ENCODE data around the gene BNC2. TPM values are rescaled to one million over a fixed set of nuclear protein-coding genes. Genes with fewer than 3 reads are reported as not detected.

Gene BNC2
- total and polyA plus RNA-seq, 2 of the 4 experiments (the other 2 are of a cell fraction), result 15.5 to 45.2 TPM

- Histone ChIP-seq H2BK20ac (ENCODE audit: low read depth, low read length) (peak overlapping the region; percentile 97), H3K36me3 (ENCODE audit: control insufficient read depth, insufficient read depth, low read length) (peaks cover 3% of the 10 kb centered on the region; the same call in 1 of the 2 replicates), H2BK5ac (ENCODE audit: low read depth, low read length, poor library complexity, severe bottlenecking) (peak overlapping the region; percentile 100), H3K79me1 (ENCODE audit: low read depth in 1 of 2, low read length in 2 of 2) (peaks cover 20 to 52% of the 10 kb centered on the region in 2 experiments), H3K14ac (replicated peaks; ENCODE audit: low read depth, low read length) (peak overlapping the region; percentile 45; the same call in 1 of the 2 replicates), H3K27me3 (ENCODE audit: control insufficient read depth, insufficient read depth, low read length) (no peaks in the 10 kb centered on the region), H3K9me3 (ENCODE audit: control insufficient read depth, insufficient read depth, low read length) (no peaks in the 10 kb centered on the region), H3K9me1 (ENCODE audit: insufficient read depth, low read length) (peaks cover 13% of the 10 kb centered on the region), H2AK9ac (replicated peaks; ENCODE audit: low read depth, low read length, poor library complexity) (peak overlapping the region; percentile 31), H3K23ac (ENCODE audit: low read depth, low read length) (peak overlapping the region; percentile 98), H3K56ac (ENCODE audit: extremely low read depth, insufficient read depth, low read length) (peak overlapping the region; percentile 100), H2AFZ (replicated peaks; ENCODE audit: low read length, poor library complexity) (peak overlapping the region; percentile 81), H2BK120ac (ENCODE audit: low read depth, low read length) (peak overlapping the region; percentile 99), H4K8ac (ENCODE audit: low read depth in 2 of 2, low read length in 2 of 2) (peak overlapping the region; percentile 93 to 98; a peak in 2 of 4 replicates), H3K4me1 (ENCODE audit: control insufficient read depth, insufficient read depth, low read length) (peaks cover 22% of the 10 kb centered on the region), H3K4me2 (ENCODE audit: low read depth, low read length) (peak overlapping the region; percentile 93), H3K4ac (ENCODE audit: low read depth, low read length) (peak overlapping the region; percentile 98), H4K91ac (ENCODE audit: insufficient read depth, low read depth, low read length) (peak overlapping the region; percentile 98), H3K18ac (ENCODE audit: low read depth, low read length) (peak overlapping the region; percentile 89), H2BK15ac (ENCODE audit: low read depth, low read length) (peak overlapping the region; percentile 9; the same call in 1 of the 3 replicates), H3K4me3 (ENCODE audit: insufficient read depth, low read depth, low read length) (peak overlapping the region; percentile 42), H3K27ac (ENCODE audit: insufficient read depth, low read length) (peak overlapping the region; percentile 99), H4K5ac (ENCODE audit: low read depth, low read length) (peak overlapping the region; percentile 83), H2AK5ac (ENCODE audit: low read depth, low read length) (peak overlapping the region; percentile 6; the same call in 1 of the 2 replicates), H3K9ac (ENCODE audit: low read depth, low read length) (peak overlapping the region; percentile 91), H4K20me1 (ENCODE audit: insufficient read depth, low read length) (no peaks in the 10 kb centered on the region)
- POLR2A ChIA-PET (ENCODE audit: unreplicated experiment), result interaction anchor here (0.6 to 0.9 kb wide), 3 partner anchors 59 to 117 kb away, joined by 3 to 8 read pairs (median 5); no protein-coding TSS in a partner anchor
- WGBS, 2 experiments (ENCODE audit: extremely low coverage in 2 of 2, insufficient read length in 1 of 2), result 0% methylated on average over 4 of the region's 9 CpGs; no CpG with 5 or more reads in 1 of the 2 experiments
- in situ Hi-C loops (cut with MboI; ENCODE audit: low sequenced_read_pairs), result no loop called here
- dilution Hi-C loops (cut with HindIII; ENCODE audit: low sequenced_read_pairs, unreplicated experiment), result no loop called here
- CTCF ChIA-PET, result interaction anchor here (0.6 to 0.7 kb wide), 2 partner anchors 717 to 732 kb away, joined by 3 to 7 read pairs; no protein-coding TSS in a partner anchor
- BruUV-seq (replicated peaks), result no TSS peak
- ATAC-seq (ENCODE audit: low read depth) (peak; percentile 80), DNase-seq (peak; percentile 97)
- TF ChIP-seq RCOR1 (IDR thresholded peaks at IDR 0.05; ENCODE audit: insufficient replicate concordance, low read length), result peak; percentile 52
- peak; percentile 40 for TF ChIP-seq CEBPB (IDR thresholded peaks at IDR 0.05; ENCODE audit: low read depth, low read length)
- TF ChIP-seq MAFK (IDR thresholded peaks at IDR 0.05; ENCODE audit: low read depth, low read length), result no peak
- intact Hi-C loops (cut with micrococcal nuclease), result loop anchor here (1.0 to 10.0 kb wide), 7 partner anchors 52 to 830 kb away; no protein-coding TSS in a partner anchor
Measured at GRCh38 chr9:16705111-16705604, 165.3 kb downstream of the BNC2 start.
